Amygdala (tissue), 56 donors: ENCODE data around the gene FMNL2.
"Not testable (repeated sequence)": the region's sequence is repeated elsewhere in the genome, so short reads cannot be mapped to it uniquely, and the experiment has no call there.

ENCODE experiments used
- DNase-seq, 56 donors: peaks; one replicate each; lab custom pipeline; 2025; lab: John Stamatoyannopoulos, UW

FMNL2 gene

DNA sequence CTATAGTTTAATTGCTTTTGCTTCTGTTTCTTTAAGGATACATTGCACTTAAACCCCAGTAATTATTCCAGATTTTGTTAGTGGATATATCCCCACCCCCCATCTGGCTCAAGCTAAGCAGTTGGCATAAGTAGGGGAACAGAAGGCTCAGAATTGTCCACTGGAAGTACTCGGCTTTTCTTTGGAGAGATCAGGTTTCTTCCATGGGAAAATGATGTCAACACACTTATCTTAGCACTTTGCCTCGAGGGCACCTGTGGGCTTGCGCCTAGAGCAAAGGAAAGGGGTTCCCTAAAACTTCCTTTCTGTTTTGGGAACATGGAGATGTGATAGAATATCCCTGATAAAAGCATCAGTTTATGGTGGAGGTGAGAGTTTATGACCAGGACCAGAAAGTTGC lies 130.6 kb downstream of the FMNL2 start:
- DNase-seq = no peak

DNA sequence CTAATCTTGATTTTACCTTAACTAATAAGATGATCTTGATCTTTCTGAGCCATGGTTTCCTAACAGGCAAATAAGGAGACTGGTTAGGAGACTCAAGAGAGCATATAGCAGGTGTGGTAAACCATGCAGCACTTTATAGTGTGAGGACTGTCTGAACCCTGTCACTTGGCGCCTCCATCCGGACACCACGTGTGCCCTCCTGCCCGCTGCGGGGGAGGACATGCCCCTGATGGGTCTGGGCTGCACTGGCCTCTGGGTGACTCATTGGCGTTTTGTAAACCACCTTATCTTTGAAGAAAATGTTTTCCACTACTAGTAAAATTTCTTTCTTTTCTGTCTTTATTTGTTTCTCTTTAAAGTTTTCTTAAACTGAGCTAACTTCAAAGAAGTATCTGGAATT lies 131.1 kb downstream of the FMNL2 start:
- no peak for DNase-seq

DNA sequence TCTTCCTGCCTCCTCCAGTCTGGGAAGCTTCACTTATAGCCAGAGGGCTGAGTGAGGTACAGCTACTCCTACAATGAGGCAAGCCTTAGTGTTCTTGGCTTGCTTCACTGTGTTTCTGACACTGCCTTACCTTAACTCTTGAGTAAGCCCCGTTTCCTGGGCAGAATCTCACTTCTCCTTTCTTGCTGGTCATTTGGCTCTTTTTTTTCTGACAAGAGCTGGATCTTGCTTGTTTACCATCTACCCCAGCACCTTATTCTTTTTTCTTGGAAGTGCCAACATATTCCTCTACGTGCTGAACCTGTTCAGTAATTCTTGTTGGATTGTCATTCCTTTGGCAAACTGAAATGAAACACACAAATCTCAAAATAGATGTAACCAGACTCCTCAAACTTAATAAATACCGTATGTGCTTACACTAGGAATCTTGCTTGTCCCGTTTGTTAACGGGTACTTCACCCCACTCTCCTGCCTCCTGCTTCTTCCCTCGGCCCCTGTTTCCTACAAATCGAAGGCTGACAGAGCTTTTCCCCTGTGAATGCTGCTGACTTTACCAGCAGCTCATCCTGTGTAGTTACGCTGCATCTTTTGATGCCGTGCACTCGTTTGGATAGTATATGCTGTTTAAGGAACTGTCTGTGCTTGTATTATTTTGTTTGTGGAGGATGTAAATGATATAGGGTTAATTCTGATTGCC lies 132.2 kb downstream of the FMNL2 start:
- peak in 3 of 56 donors; percentile 25 to 52 (median 28) for DNase-seq

DNA sequence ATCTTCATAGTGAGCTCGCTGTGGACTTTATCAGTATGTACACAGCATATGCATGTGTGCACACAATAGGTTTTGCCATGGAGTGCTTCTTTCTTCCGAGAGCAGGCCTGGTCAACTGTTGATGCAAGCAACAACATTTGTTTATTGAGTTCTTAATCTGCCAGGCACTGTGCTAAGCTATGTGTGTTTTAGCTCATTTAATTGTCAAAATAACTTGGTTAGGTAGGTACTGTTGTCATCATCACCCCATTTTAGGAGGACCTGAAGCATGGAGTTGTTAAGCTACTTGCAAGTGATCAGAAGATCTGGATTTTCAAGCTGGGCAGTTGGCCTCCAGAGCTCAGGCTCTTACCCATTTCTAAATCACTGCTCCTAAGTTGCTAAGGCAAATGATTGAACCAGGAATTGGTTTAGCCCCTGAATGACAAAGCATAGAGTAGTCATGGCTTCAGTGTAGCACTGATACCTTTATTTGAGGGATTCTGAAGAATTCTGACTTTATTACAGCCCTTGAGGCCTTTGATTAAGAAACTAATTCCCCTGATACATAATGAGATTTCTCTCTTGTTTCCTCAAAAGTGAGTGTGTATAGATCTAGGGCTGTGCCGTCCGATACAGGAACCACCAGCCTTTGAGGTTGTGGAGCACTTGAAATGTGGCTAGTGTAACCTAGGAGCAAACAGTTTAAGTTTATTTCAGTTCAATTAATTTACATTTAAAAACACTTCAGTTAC lies 132.9 kb downstream of the FMNL2 start:
- DNase-seq = no peak

DNA sequence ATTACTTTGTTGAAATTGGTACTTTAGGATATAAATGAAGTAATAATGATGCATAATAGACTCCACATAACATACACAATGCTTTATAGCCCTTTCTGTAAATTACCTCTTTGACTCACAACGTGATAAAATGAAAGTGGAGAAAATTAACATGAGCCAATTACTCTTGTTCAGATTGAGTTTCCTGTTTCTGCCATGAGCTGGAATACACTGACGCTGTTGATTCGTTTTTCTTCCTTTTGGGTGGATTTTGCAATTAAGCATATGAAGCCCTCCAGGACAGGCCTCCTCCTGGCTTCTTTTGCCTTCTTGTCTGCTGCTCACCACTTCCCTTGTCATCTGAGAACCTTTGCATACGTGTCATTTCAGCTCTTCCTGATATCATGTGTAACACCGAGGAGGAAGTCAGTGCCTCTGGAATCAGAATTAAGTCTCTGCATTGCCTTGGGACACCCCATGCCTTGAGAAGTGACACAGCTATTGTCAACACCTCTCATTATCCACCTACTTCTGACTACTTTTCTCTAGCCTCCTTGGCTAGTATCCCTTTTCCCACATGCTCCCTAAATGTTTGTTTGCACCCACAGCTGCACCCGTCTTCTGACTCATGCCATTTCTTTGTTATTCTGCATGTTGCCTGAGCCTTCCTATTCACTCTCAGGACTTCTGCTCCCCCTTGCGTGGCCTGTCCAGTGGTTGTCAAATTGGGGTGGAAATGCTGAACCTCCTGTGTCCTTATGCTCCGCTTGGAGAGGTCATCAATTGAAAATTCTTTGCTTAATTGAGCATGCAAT lies 134.1 kb downstream of the FMNL2 start:
- DNase-seq = peak in 12 of 56 donors; percentile 26 to 67 (median 50)

DNA sequence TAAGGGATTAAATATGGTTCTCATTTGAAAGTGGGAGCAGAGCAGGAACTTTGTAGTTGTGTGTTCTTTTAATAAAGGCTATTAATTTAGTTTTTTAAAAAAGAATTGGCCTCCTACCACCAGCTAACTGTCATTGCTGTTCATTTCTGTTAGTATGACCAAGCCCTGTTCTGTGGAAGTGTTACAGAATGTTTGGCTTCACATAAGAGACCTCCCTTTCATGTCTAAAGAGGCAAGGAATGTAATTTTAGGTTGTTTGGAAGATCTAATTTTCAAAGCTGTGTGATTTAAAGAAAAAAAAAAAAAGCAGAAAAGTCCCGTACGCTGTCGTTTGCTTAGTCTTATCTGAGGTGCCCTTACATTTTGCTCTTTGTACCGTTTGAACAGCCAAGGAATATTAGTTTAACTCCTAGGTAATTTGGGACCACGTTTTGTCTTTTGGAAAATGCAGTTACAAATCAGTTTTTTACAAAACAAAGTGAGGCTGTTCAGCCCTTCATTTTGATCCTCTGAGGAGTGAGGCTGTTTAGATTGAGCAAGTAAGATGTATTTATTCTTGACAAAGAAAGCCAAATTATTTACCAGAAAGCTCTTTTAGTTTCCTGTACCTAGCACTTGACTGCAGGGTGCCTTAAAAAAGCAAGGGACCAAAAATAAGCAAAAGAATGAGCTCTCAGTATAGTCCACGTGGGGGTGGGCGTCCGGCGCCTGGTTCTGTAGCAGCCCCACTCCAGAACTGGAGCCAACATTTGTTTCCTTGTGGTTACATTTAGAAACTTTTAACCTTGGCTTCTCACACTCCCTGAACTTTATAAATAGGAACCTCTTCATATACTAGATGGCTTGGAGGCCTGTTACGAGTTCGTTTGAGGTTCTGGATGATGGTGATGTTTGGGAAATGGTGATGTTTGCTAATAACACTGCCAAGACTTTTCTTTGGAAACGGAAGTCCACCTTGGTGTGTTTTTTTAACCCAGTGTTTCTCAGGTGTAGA lies 136.2 kb downstream of the FMNL2 start:
- DNase-seq = no peak

DNA sequence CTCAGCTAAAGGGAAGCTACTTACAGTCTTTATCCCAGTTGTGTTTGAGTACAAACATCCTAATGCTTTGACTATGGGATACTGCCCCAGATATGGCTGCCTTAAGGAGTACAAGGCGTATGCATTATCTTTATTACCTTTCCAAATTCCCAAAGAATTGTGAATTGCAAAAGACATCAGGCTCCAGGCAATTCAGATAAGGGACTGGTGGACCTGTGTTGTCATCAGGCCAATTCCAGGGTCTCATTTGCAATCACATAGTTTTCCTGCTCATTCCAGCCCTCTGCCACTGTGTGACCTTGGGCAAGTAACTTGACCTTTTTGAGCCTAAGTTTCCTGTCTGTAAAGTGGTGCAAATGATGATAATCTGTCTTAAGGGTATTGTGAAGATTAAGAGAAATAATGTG lies 137.5 kb downstream of the FMNL2 start:
- no peak for DNase-seq

DNA sequence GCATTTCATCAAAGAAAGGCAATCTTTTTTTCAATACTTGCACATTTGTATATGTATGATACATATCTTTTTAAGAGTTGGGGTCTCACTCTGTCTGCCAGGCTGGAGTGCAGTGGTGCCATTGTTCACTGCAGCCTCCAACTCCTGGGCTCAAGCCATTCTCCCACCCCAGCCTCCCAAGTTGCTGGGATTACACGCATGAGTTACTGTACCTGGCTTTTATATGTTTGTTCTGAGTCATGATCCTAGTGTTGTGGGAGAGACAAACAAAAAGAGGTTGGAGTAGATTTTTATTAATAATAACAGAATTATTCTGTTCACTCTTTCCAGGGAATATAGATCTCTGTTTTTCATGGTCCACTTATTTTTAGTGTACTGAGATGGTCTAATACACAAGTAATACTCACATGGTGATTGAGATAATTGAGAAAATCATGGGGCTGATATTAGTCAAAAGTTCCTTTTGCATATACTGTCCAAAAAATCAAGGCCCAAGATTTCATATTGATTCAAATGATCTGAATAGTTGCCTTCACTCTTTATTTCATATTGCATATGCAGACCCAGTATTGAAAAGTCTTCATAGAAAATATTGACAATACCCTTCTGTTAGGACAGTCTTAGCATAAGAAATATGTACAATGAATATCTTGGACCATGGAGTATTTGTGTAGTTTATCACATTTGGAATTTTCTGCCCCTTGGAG lies 138.3 kb downstream of the FMNL2 start:
- no peak for DNase-seq

DNA sequence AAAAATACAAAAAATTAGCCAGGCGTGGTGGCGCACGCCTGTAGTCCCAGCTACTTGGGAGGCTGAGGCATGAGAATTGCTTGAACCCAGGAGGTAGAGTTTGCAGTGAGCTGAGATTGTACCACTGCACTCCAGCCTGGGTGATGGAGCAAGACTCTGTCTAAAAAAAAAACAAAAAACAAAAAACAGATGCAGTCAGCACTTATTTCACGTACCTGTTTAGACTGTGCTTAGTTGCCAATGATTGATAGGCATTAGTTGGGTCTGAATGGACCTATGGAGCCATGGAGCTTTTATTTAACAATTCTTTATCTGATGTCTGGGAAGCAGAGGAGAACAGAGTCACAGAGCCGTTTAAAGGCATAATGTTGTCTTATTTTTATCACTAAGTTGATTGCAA lies 139.5 kb downstream of the FMNL2 start:
- not testable (repeated sequence) for DNase-seq

DNA sequence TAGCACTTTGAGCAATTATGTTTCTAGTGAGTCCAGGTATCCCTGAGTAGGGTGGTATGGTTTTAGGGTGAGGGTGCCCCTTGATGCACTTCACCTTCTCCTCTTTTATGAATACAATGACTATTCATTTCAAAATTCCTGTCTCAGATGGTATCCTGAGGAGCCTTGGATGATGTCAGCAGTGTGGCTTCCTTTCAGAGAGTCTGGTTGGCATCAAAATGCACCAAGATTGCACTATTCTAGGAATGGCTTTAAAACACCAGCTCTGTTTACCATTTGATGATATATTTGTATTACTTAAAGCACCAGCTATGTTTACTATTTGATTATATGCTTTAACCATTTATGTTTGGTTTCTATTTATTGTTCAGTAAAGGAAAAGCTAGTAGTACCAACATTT lies 141.0 kb downstream of the FMNL2 start:
- DNase-seq = no peak

DNA sequence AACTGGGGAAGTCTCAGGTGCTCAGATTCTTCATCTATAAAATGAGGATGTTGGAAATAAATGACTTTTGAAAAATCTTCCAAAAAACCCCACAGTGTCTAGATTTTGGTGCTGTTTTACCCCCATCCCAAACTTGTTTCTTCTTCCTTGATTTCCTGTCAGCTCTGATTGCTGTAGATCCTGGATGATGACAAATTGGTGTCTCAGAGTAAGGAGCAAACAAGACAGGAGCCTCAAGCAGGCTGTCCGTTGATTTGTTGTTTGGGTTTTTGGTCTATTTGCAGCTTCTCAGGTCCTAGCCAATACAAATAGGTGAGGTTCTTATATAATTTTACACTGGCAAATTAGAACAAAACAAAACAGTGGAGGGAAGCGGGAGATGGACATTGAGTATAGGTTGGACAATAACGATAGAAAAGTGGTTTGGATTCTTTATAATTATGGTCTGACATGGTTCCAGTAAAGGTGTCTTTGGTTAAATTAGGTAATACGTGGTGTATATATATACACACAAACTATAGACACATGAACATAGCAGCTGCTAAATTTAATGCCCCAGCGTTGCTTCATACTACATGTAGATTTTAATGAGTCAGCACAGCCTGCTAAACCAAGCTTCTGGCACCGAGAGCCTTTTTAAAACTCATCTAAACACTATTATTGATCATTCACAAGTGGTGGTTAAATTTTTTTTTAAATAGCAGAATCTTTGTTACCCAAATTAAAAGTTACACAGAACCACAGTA lies 142.5 kb downstream of the FMNL2 start:
- no peak for DNase-seq

DNA sequence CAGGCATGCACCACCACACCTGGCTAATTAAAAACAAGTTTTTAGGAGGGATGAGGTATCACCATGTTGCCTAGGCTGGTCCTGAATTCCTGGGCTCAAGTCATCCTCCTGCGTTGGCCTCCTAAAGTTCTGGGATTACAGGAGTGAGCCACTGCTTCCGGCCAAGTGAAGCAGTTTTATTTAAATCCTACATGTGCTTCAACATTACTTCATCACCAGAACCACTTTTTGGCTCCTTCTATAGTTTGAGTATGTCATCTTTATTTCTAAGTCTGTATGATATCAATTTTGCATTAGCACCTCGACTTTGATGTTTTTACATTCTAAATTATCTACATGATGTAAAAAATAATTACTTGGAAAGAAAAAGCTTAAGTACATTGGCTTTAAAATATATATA lies 144.3 kb downstream of the FMNL2 start:
- no peak for DNase-seq

DNA sequence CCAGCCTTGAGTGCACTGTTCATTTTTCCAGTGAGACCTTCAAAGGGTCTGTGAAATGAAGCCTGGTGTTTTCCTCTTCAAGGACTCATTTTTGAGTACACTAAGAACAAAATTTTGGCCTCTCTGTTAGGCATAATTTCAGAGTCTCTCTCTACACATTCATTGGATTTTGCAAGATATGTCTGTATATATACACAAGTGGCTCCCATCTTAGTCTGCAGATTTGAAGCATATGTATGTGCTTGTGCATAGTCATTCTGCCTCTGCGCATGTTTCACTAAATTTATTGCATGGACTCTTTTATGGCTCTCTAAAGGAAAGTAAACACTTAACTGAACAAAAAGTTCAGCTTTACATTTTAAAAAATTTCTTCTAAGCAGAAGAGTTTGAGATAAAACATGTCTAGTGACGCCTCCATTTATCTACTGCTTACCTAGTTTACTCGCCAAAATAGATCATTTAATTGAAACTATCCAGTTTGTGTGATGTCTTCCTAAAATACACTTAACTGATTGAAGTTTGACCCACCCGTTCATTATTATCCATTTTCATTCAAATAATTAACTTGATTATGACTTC lies 145.9 kb downstream of the FMNL2 start:
- DNase-seq = no peak

DNA sequence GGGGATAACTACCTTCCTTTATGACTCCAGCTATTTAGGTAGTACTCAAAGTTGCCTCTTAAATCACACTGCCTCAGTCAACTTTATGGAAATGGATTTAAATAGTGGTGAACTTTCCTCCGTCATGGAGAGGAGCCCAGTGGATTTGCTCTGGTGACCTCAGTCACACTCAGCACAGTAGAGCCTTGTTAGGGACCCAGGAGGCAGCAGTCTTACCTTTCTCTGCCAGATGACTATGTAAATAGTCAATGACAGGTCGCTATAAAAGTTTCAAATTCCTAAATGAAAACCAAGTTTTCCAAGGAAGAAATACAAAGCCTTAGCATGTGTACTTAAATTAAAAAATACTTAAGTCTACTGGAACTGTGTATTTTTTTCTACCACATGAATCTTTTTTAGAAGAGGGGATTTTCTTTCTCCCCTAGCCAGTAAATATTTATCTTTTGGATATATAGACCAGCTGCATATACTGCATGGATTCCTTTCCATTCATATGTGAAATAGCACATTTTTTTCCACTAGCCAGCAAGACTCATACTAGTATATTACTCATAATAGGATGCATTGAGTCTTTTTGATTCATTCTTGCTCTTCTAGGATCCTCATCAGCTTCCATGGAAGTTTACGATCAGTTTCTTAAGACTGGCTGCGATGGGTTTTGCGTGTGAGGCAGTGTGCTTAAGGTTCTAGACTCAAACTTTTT lies 147.1 kb downstream of the FMNL2 start:
- no peak for DNase-seq

DNA sequence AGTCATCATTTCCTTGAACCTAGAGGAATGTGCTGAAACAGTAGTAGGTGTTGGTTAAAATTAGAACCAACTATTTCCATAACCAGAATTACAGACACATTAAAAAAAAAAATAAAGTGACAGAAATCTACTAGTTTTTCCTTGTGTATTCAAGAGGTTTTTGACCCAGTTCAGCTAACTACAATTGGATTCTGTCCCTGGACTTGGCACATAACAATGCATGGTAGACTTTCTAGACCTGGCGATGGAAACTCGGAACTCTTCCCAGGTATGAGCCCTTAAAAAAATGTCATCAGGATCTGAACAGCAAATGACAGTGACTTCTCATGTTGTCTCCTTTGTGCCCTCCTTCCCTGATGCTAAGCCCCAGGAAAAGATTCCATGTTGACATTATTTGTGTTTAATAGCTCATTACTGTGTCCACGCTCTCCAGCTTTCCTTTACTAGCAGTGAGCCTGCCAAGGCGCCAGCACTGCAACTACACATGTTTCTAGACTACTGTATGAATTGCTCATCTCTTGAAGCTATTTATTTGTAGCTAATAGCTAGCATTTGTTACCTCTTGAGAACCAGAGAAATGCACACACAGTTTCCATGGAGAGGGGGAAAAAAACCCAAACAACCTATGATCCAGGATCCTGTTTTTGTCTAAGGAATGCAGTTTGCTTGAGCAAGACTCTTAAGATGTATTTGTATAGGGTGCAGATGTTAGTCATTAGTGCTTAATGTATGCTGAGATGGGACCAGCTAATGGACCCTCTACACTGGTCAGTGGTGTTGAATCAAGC lies 148.5 kb downstream of the FMNL2 start:
- DNase-seq = peak in 1 of 56 donors; percentile 37

DNA sequence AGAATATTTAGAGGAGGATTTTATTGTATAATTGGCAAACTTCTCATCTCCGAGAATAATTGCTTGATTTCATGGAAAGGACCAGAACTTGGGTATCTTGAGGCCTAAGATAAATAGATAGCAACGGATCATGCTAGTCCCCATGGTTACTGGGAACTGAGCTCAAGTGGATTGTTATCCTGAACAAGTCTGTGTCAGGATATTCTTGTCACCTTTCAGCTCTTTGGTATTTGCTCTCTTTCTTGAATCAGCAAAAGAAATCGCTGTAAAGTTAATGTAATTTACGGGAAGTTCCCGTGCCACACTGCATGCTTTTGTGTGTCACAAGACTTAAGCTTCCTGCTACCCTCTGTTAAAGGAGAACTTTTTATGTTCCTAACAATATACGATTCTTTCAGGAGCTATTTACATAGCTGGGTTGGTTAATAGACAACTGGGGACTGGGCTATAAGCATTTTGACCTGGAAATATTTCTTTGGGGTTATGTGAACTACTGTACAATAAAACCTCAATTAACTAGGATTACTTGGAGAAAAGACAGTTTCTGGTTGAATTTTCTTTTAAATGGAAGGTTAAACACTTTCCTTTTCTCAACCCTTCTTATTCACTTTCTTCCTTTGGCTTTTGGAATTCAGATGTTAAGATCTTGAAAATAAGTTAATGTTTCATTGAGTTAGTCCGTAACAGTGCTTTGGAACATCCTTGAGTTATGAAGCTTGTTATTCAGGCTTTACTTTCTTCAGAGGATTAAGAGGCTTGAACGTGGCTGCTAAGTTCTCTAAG lies 151.2 kb downstream of the FMNL2 start:
- DNase-seq = peak in 1 of 56 donors; percentile 25
